HG02759 (cell line): ENCODE measurements around the gene CNR1.

Experiments used
- ATAC-seq: cut with Tn5 transposase; IDR thresholded peaks from one replicate; pipeline ENCODE4 v1.9.1; 2021; ENCODE audit warnings: mild to moderate bottlenecking, moderate library complexity; ENCODE audit not compliant: unreplicated experiment

CNR1 gene

GRCh38 chr6:88144637-88145297 lies 21.4 kb downstream of the CNR1 start:
- ATAC-seq, result no peak

- no peak for ATAC-seq
Observed at GRCh38 chr6:88143421-88144157, 22.6 kb downstream of the CNR1 start.

GRCh38 chr6:88142297-88142668 lies 23.9 kb downstream of the CNR1 start:
- no peak for ATAC-seq

- peak; percentile 93 for ATAC-seq
Observed at GRCh38 chr6:88141561-88142296, 24.4 kb downstream of the CNR1 start.

- ATAC-seq, result no peak
Observed at GRCh38 chr6:88137915-88138314, 28.2 kb downstream of the CNR1 start.

- peak; percentile 89 for ATAC-seq
Observed at GRCh38 chr6:88135578-88136114, 30.5 kb downstream of the CNR1 start.

- ATAC-seq, result no peak
Observed at GRCh38 chr6:88134575-88134974, 31.6 kb downstream of the CNR1 start.

- no peak for ATAC-seq
Observed at GRCh38 chr6:88133718-88134117, 32.4 kb downstream of the CNR1 start.

GRCh38 chr6:88124925-88125557 lies 41.1 kb downstream of the CNR1 start:
- no peak for ATAC-seq

- ATAC-seq, result no peak
Observed at GRCh38 chr6:88120635-88121034, 45.5 kb downstream of the CNR1 start.

GRCh38 chr6:88119769-88120168 lies 46.4 kb downstream of the CNR1 start:
- no peak for ATAC-seq

- no peak for ATAC-seq
Observed at GRCh38 chr6:88116276-88116675, 49.9 kb downstream of the CNR1 start.

- ATAC-seq, result no peak
Observed at GRCh38 chr6:88115307-88115706, 50.8 kb downstream of the CNR1 start.

GRCh38 chr6:88114838-88115237 lies 51.3 kb downstream of the CNR1 start:
- ATAC-seq, result peak; percentile 50

- ATAC-seq, result no peak
Observed at GRCh38 chr6:88111991-88112390, 54.2 kb downstream of the CNR1 start.

GRCh38 chr6:88107241-88107640 lies 58.9 kb downstream of the CNR1 start:
- ATAC-seq, result no peak

GRCh38 chr6:88105741-88106340 lies 60.3 kb downstream of the CNR1 start:
- no peak for ATAC-seq
